ENCODE data around the gene RNF141. TPM values are rescaled to one million over a fixed set of nuclear protein-coding genes. Genes with fewer than 3 reads are reported as not detected.
A peak's percentile ranks its signal among the peaks of the same experiment; 100 is the strongest.

Gene RNF141
- total RNA-seq, 1 donor from 2014 or later = 49.0 TPM

- DNase-seq (ENCODE audit: low read depth in 2 of 2) = no peak
These were observed 42.3 kb downstream of the RNF141 start for GRCh38 chr11:10498426-10499250.

DNA sequence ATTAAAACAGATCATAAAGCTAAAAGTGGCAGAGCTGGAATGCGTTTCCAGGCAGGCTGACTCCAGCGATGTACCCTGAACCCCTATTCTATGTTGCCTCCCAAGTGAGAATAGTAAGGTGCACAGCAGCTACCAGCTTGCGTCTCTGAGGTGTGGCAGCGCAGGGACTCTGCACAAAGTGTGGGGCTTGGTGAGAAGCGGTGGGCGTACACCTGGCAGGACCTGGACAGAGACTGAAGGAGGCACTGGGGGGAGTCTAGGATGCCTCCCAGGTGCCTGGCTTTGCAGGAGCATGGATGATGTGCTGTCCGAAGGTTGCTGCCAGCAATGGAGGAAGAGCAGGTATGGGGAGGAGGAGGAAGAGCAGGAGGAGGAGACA, 43.0 kb downstream of the RNF141 start:
- DNase-seq (ENCODE audit: low read depth in 2 of 2) = no peak

DNA sequence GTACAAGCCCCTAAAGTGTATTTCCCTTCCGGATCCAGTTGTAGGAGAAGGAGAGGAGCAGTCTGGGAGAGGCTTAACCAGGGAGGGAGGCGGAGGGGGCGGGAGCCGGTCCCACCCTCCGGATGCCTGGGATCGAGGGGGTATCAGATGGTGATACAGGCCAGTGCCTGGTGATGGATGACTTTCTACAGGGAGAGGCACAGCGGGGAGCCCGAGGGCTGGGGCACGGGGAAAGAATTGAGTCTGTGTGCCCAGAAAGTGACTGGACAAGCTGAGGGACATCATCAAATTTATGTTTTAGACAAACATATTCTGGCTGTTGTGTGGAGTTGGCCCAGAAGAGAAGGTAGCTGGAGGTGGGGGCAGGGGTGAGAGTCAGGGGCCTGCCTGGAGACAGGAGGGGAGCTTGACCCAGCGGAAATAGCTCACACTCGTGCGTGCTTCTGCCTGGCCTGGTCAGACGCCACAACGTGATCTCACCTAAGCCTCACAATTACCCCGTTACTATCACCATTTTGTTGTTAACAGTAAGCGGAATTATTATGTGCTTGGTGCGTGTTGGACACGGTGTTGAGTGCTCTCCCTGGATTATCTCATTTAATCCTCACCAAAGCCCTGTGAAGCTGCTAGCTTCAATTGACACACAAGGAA, 43.5 kb downstream of the RNF141 start:
- no peak for DNase-seq (ENCODE audit: low read depth in 2 of 2)

DNA sequence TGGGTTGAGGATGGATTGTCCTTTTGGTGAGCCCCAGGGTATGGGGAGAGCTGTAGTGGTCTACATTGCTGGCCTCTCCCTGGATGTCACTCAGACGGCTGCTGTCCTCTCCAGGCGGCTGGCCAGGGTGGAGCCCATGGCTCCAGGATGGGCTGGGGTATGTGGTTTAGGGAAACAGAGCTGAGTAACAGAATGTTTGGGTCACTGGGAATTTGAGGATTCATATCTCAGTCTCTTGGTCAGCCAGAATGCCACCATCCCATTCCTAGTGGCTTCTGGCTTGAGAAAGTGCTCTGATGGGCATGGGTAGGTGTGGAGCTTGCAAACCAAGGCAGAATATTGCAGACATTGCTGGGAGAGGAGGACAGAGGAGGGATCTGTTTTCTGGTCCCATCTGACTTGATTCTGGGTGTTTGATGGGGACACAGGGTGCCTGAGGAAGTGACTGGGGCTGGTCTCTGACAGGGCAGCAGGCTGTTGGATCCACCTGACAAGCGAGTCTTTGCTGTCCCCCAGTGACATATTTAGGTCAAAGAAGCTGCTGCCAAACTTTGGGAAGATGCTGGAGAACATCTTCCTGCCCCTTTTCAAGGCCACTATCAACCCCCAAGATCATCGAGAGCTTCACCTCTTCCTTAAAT, 44.6 kb downstream of the RNF141 start:
- DNase-seq (ENCODE audit: low read depth in 2 of 2) = no peak

DNA sequence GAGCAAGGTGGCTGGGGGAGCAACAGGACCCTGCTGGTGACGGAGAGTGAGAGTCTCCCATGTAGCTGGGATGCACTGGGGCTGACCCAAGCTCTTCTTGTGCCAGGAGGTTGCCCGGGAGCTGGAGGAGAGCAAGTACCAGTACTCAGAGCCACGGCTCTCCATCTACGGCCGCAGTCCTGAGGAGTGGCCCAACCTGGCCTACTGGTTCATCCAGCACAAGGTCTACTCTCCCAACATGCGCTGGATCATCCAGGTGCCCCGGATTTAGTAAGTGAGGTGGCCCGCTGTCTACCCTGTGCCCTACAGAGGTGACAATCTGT, 45.6 kb downstream of the RNF141 start:
- no peak for DNase-seq (ENCODE audit: low read depth in 2 of 2)

GRCh38 chr11:10494636-10495463, 46.1 kb downstream of the RNF141 start:
- DNase-seq (ENCODE audit: low read depth in 2 of 2) = no peak

GRCh38 chr11:10493041-10493663, 47.8 kb downstream of the RNF141 start:
- DNase-seq (ENCODE audit: low read depth in 2 of 2) = no peak

GRCh38 chr11:10492084-10492483, 48.9 kb downstream of the RNF141 start:
- no peak for DNase-seq (ENCODE audit: low read depth in 2 of 2)

DNA sequence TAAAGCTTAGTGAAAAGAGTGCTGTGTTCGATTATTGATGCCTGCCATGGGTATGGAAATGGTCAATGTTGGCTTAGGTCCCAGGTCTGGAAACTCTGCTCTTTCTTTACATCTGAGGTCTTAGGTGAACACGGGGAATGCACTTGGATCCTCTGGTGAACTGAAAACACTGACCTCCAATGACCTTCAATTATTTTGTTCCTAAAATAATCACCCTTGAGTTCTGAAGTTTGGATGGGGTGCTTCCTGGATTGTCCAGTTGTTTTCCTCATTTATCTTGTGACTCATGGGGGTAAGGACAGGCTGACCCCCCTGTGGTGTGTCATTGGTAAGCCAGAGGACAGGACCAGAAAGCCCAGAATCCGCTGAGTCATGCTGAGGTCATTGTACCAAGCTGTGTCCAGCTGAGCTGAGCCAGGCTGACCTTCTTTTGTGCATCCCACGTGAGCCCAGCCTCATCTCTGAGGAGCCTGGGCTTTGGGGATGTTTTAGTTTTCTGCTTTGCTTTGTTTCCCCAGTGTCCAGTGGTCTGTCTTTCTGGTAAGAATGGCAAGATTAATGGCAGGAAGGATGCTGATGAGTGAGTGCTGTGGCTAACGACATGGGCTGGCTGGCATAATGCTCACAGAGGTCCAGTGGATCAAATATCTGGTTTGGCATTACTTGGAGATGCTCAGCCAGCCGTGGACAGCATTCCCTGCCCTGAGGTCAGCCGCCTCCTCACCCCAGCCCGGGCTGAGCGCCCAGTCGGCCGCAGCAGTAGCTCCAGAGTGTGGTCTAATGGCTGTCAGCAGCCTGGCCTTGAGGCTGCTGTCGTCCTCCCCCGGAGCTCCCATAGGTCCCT, 50.4 kb downstream of the RNF141 start:
- peak; percentile 83 to 97 for DNase-seq (ENCODE audit: low read depth in 2 of 2)

DNA sequence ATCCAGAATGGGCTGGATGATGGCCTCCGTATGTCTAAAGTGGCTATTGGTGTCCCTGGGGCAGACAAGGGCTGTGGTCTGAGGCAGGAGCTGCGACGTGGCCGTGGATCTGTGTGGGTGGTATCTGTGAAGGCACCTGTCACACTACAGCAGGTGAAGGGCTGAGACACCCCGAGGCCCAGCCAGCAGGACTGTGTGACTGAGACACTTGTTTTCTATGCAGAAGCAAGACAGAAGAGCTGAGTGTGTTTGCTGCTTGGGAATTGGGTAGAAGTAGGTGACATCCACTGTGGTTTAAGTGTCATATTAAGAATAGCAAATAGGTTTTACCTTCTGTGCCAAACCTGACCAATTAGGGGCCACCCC, 51.0 kb downstream of the RNF141 start:
- DNase-seq (ENCODE audit: low read depth in 2 of 2) = no peak

- no peak for DNase-seq (ENCODE audit: low read depth in 2 of 2)
These were observed 51.9 kb downstream of the RNF141 start for GRCh38 chr11:10488934-10489691.

- no peak for DNase-seq (ENCODE audit: low read depth in 2 of 2)
These were observed 52.7 kb downstream of the RNF141 start for GRCh38 chr11:10488121-10488933.

DNA sequence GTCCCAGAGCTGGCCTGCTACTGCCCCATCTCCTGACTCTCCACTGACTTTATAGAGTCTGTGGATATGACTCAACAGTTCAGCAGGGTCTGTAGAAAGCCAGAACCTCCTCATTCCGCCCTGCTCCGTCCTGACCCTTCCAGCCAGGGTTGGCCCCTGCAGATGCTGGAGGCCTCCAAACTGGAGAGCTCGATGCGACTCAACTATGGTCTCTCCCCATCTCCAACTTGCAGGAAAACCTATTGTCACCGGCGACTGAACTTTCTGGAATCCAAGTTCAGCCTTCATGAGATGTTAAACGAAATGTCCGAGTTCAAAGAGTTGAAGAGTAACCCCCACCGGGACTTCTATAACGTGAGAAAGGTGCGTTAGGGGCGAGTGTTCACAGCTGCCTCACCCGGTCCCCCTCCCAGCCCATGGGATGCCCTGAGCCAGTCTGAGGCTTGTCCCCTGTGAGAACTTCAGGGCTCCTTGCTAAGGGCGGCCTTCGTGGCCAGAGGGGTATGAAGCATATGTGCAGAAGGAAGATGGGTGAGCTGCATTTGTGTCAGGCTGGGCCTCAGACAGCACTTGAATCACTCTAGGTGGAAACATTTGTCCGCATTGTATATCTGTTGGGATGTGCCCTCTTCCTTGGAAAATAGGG, 53.9 kb downstream of the RNF141 start:
- DNase-seq (ENCODE audit: low read depth in 2 of 2) = no peak

DNA sequence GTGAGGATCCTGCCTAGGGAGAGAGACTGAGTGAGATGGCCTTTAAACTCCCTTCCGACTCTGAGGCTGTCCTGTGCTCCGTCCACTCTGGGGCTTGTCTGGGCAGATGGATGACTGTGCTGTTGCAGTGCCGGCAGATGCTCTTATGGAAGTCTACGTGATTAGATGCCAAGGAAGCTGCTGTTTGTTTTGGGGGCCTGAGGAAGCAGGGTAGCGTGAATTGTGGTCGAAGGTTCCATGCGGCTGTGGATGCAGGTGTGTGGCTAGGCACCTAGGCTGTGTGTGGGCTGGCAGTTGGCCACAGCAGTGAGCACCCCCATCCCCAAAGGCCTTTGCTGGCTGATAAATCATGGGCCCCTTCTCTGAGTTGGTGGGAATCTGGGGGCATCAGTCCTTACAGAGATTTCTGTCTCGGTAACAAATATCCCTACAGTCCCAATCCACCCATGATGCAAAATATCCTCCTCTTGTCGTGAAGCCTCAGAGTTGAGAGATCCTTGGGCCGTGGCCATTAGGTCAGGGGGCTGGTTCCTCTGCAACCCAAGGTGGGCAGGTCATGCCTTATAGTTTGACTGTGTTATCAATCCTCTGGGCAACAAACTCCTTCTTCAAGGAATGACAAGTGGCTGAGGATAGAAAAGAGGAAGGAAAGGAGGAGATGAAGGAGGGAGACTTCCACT, 54.7 kb downstream of the RNF141 start:
- no peak for DNase-seq (ENCODE audit: low read depth in 2 of 2)

GRCh38 chr11:10485646-10486045, 55.3 kb downstream of the RNF141 start:
- DNase-seq (ENCODE audit: low read depth in 2 of 2) = no peak

GRCh38 chr11:10484461-10485180, 56.4 kb downstream of the RNF141 start:
- no peak for DNase-seq (ENCODE audit: low read depth in 2 of 2)

GRCh38 chr11:10483584-10483983, 57.4 kb downstream of the RNF141 start:
- DNase-seq (ENCODE audit: low read depth in 2 of 2) = no peak
